Effector memory CD4-positive, alpha-beta T cell (primary cell): Measurements from ENCODE around the gene PLPP3.

ENCODE experiments used
- DNase-seq, 3 donors: peaks; one replicate each; pipeline ENCODE4 v3.0.0-alpha.2; 2020
- H3K27ac ChIP-seq: 2 replicates; pipeline ENCODE4 v1.7.0; 2013; ENCODE audit warnings: mild to moderate bottlenecking, low read length, moderate library complexity; ENCODE audit not compliant: insufficient read depth, poor library complexity, severe bottlenecking
- H3K27me3 ChIP-seq: replicated peaks from 2 replicates; pipeline ENCODE4 v1.7.0; 2013; ENCODE audit warnings: mild to moderate bottlenecking, low read length; ENCODE audit not compliant: insufficient read depth, control insufficient read depth, poor library complexity, severe bottlenecking
- H3K36me3 ChIP-seq: 2 replicates; pipeline ENCODE4 v1.7.0; 2013; ENCODE audit warnings: mild to moderate bottlenecking, low read length, moderate library complexity; ENCODE audit not compliant: control insufficient read depth, insufficient read depth
- H3K4me1 ChIP-seq: 2 replicates; pipeline ENCODE4 v1.7.0; 2013; ENCODE audit warnings: low read length, mild to moderate bottlenecking; ENCODE audit not compliant: control insufficient read depth, insufficient read depth, poor library complexity, severe bottlenecking
- H3K4me3 ChIP-seq: 2 replicates; pipeline ENCODE4 v1.7.0; 2013; ENCODE audit warnings: low read length, low read depth, mild to moderate bottlenecking; ENCODE audit not compliant: insufficient read depth, poor library complexity, severe bottlenecking
- H3K9me3 ChIP-seq: 2 replicates; pipeline ENCODE4 v1.7.0; 2013; ENCODE audit warnings: mild to moderate bottlenecking, low read length, moderate library complexity; ENCODE audit not compliant: control insufficient read depth

Gene PLPP3

GRCh38 chr1:56577406-56578137 is 1.8 kb downstream of the PLPP3 start:
- H3K36me3 ChIP-seq: no peaks in the 10 kb centered on the region
- H3K4me1 ChIP-seq: no peaks in the 10 kb centered on the region
- no peak for DNase-seq
- H3K4me3 ChIP-seq: no peak overlapping the region
- no peak overlapping the region for H3K27ac ChIP-seq
- no peaks in the 10 kb centered on the region for H3K9me3 ChIP-seq
- H3K27me3 ChIP-seq: peaks cover 10% of the 10 kb centered on the region

DNA sequence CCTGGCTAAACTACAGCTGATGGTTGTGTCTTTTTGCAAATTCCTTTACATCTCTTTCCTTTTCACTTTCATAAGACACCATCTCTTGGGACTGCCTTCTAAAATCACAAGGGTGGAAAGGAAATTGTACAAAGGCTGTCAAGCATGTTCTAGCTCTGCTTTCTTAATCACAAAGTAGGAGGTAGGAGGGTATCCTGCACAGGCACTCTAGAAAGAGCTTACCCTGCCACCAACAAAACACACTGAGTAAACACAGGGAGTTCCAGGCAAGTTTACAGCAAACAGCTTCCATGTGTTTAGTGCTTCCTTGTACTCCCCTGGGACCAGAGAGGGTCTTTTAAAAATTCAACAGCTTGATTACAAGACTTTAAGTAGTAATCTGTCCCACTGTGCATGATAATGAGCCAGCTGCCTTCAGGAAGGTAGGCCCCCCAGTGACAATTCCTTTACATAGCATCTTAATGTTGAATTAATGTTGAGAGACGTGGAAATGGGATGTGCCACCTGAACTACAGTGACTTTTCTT is 2.4 kb downstream of the PLPP3 start:
- H3K4me3 ChIP-seq: no peak overlapping the region
- no peak for DNase-seq

GRCh38 chr1:56575865-56576264 is 3.5 kb downstream of the PLPP3 start:
- H3K4me3 ChIP-seq: no peak overlapping the region
- H3K27me3 ChIP-seq: peaks cover 7% of the 10 kb centered on the region
- no peak for DNase-seq
- H3K36me3 ChIP-seq: no peaks in the 10 kb centered on the region
- H3K4me1 ChIP-seq: no peaks in the 10 kb centered on the region
- no peak overlapping the region for H3K27ac ChIP-seq
- H3K9me3 ChIP-seq: no peaks in the 10 kb centered on the region

More for the DNA sequence above, 2.4 kb downstream of the PLPP3 start:
- no peaks in the 10 kb centered on the region for H3K9me3 ChIP-seq
- no peak overlapping the region for H3K27ac ChIP-seq
- no peaks in the 10 kb centered on the region for H3K4me1 ChIP-seq
- H3K36me3 ChIP-seq: no peaks in the 10 kb centered on the region
- peaks cover 10% of the 10 kb centered on the region for H3K27me3 ChIP-seq

DNA sequence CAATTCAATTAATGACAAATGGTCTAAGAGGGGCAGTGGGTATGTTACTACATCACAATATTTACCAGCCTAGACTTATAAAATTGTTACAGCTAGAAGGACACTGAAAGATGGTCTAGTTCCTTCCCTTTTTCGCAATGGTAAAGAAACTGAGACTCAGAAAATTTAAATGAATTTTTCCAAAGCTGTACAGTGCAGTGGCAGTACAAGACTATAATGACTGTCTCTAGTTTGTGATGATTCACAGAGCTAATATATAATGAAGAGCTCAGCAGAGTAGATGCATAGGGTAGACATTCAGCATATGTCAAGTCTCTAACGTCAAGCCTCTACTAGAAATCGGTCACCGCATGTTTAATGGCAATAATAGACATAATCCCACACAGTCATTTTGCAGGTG is 4.6 kb downstream of the PLPP3 start:
- no peak for DNase-seq
- no peaks in the 10 kb centered on the region for H3K9me3 ChIP-seq
- H3K4me3 ChIP-seq: no peak overlapping the region
- H3K4me1 ChIP-seq: no peaks in the 10 kb centered on the region
- H3K27ac ChIP-seq: no peak overlapping the region
- H3K36me3 ChIP-seq: no peaks in the 10 kb centered on the region
- peaks cover 4% of the 10 kb centered on the region for H3K27me3 ChIP-seq

GRCh38 chr1:56573311-56573710 is 6.1 kb downstream of the PLPP3 start:
- H3K9me3 ChIP-seq: no peaks in the 10 kb centered on the region
- H3K27me3 ChIP-seq: no peaks in the 10 kb centered on the region
- DNase-seq: no peak
- H3K4me1 ChIP-seq: no peaks in the 10 kb centered on the region
- H3K4me3 ChIP-seq: no peak overlapping the region
- H3K27ac ChIP-seq: no peak overlapping the region
- H3K36me3 ChIP-seq: no peaks in the 10 kb centered on the region

DNA sequence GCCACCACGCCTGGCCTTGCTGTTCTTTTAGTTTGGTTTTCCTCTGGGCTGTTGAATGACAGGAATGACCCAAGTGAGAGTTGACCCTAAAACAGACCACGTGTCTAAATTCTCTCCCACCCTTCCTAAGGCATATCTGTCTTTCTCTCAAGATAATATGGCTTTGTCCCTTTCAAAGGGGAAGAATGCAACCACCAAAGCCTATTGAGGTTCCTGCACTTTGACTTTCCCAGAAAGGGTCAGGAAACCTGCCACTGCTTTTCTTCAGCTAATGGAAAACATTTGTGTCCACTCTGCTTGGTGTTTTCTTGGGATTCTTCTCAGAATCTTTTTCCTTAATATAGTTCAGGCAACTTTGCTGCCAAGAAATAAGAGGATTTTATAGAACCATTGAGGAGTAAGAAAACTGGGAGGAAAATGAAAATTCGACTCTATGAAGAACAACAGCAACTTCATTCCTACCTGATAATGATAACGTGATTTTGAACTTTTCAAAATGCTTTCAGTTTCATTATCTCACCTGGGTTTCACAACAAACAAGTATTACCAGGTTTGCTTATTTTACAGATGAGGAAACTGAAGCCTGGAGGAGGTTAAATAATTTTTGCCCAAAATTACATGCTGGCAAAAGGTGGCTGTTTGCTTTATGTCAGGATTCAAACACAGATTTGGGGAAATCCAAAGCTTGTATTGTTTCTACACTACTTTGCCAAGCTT is 6.9 kb downstream of the PLPP3 start:
- no peak overlapping the region for H3K27ac ChIP-seq
- H3K4me1 ChIP-seq: no peaks in the 10 kb centered on the region
- H3K4me3 ChIP-seq: no peak overlapping the region
- no peaks in the 10 kb centered on the region for H3K9me3 ChIP-seq
- no peak for DNase-seq
- no peaks in the 10 kb centered on the region for H3K36me3 ChIP-seq
- no peaks in the 10 kb centered on the region for H3K27me3 ChIP-seq

DNA sequence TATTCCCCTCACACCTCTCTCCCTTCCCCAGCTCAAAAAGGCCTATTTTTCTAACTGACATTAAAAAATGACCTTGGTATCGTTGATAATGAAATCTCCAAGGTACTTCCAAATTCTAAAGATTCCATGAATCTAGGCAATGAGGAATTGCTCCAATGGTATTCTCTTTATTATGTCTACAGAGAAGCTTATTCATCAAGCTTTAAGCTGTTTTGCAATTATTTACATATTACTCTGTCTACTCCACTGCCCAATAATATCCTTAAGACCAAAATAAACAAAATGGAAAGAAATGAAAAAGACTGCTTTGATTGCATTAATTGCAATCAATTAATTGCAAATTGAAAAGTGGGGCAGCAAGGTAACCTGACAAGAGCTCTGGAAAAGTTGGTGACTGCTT is 7.9 kb downstream of the PLPP3 start:
- no peak overlapping the region for H3K4me3 ChIP-seq
- H3K27me3 ChIP-seq: no peaks in the 10 kb centered on the region
- no peak overlapping the region for H3K27ac ChIP-seq
- H3K4me1 ChIP-seq: no peaks in the 10 kb centered on the region
- DNase-seq: no peak
- H3K36me3 ChIP-seq: no peaks in the 10 kb centered on the region
- H3K9me3 ChIP-seq: no peaks in the 10 kb centered on the region

DNA sequence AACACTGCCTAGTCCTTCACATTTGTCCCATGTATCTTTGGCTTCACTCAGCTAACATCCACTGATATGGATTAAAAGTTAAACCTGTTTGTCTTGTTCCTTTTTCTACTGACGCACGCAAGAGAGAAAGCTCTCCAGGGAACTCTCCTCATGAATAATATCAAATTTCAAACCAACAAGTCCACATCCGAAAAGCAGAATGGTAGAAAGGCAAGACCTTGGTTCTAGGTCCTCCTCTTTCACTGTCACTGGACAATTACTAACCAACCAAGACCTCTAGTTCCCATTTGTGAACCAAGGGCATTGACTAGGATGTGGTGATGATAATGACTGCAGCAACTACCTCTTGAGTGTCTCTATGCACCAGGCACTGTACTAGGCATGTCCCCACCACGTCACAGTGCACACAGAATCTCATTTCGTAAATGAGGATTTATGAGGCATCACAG is 8.4 kb downstream of the PLPP3 start:
- DNase-seq: no peak
- H3K36me3 ChIP-seq: no peaks in the 10 kb centered on the region
- no peaks in the 10 kb centered on the region for H3K9me3 ChIP-seq
- H3K4me1 ChIP-seq: no peaks in the 10 kb centered on the region
- no peaks in the 10 kb centered on the region for H3K27me3 ChIP-seq
- no peak overlapping the region for H3K27ac ChIP-seq
- H3K4me3 ChIP-seq: no peak overlapping the region

DNA sequence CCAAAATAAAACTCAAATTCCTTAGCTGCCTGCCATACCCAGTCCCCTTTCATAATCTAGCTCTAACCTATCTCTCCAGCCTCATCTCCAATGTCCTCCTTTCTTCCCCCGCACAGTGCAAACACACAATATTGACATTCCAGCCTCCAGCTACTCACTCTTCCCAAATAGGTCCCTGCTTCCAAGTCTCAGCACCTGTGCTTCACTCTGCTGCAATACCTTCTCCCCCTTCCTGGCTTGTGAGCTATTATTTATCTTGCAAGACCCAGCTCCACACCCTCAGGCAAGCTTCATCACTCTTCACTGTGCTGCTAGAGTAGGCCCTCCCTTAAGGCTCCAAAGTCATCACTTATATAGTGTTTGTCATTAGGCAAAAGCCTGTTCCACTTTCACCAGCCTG is 9.7 kb downstream of the PLPP3 start:
- Histone ChIP-seq H3K27ac (no peak overlapping the region), H3K36me3 (no peaks in the 10 kb centered on the region), H3K4me1 (no peaks in the 10 kb centered on the region), H3K4me3 (no peak overlapping the region), H3K9me3 (no peaks in the 10 kb centered on the region), H3K27me3 (no peaks in the 10 kb centered on the region)
- DNase-seq: no peak

GRCh38 chr1:56566994-56567393 is 12.4 kb downstream of the PLPP3 start:
- Histone ChIP-seq H3K27me3 (no peaks in the 10 kb centered on the region), H3K9me3 (no peaks in the 10 kb centered on the region), H3K27ac (no peak overlapping the region), H3K4me3 (no peak overlapping the region), H3K36me3 (no peaks in the 10 kb centered on the region), H3K4me1 (no peaks in the 10 kb centered on the region)
- no peak for DNase-seq
